GM12873 (cell line): Measurements from ENCODE around the gene VAV2.

Experiments
- TF ChIP-seq, protein P1 (sequence below): IDR thresholded peaks from 2 replicates; pipeline ENCODE4 v1.5.1; 2012; ENCODE audit warnings: low read depth, mild to moderate bottlenecking, moderate library complexity, low read length, control low read depth; ENCODE audit not compliant: insufficient read depth; ENCODE audit errors: missing control alignments

VAV2 gene

GRCh38 chr9:133716564-133717112 is 275.5 kb downstream of the VAV2 start:
- TF ChIP-seq, protein P1, sequence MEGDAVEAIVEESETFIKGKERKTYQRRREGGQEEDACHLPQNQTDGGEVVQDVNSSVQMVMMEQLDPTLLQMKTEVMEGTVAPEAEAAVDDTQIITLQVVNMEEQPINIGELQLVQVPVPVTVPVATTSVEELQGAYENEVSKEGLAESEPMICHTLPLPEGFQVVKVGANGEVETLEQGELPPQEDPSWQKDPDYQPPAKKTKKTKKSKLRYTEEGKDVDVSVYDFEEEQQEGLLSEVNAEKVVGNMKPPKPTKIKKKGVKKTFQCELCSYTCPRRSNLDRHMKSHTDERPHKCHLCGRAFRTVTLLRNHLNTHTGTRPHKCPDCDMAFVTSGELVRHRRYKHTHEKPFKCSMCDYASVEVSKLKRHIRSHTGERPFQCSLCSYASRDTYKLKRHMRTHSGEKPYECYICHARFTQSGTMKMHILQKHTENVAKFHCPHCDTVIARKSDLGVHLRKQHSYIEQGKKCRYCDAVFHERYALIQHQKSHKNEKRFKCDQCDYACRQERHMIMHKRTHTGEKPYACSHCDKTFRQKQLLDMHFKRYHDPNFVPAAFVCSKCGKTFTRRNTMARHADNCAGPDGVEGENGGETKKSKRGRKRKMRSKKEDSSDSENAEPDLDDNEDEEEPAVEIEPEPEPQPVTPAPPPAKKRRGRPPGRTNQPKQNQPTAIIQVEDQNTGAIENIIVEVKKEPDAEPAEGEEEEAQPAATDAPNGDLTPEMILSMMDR: no peak

- TF ChIP-seq, protein P1: peak; percentile 49
Observed at GRCh38 chr9:133715866-133716563, 276.1 kb downstream of the VAV2 start.

GRCh38 chr9:133715295-133715865 is 276.7 kb downstream of the VAV2 start:
- TF ChIP-seq, protein P1: no peak

GRCh38 chr9:133714606-133715294 is 277.4 kb downstream of the VAV2 start:
- TF ChIP-seq, protein P1: no peak

- TF ChIP-seq, protein P1: no peak
Observed at GRCh38 chr9:133713960-133714495, 278.1 kb downstream of the VAV2 start.

DNA sequence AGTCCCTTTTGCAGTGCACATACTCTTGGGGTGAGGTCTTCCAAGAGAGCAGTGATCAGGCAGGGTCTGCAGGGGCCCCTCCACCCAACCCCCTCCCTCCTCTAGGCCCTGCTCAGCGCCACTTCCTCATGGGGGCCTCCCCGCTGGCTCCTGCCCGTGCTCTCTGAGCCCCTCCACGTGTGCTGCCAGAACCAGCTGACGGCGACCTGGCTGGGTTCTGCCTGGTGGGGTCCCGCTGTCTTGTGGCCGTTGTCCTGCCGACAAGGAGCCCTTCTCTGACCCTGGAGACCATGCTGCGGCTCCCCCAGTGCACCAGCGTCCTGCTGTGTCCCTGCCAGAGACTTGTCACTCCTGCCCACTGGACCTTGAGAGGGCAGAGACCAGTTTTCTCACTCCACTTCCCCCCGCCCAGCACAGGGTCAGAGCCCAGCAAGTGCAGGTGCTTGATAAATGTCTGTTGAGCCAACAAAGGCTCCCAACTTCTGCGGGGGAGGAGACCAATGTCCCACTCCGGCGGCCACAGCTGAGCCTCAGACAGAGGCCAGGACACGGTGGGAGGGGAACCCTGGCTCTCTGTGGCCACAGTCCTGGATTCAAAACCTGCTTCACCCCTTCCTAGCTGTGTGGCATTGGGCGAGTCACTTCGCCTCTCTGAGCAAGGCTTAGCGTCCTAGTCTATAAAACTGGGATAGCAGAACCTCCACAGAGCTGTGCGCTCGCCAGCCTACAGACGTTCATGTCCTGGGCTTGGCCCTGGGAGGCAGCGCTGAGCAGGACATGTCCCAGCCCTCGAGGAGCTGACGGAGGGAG is 278.8 kb downstream of the VAV2 start:
- TF ChIP-seq, protein P1: no peak
